Prostate gland (tissue), 2 donors: ENCODE data around the gene SH3PXD2A.

Experiments
- CTCF ChIP-seq, 4 experiments: fragments of 200-600 bp in 2 of 4; fragments of 450-650 bp in 2 of 4; sonication (generic) in 2 of 4; IDR thresholded peaks; 1 replicate in 3 of 4; 2 replicates in 1 of 4; pipeline ENCODE4 v1.5.1; 2016 to 2019; ENCODE audit warnings: antibody characterized with exemption in 4 of 4, mild to moderate bottlenecking in 2 of 4, moderate library complexity in 2 of 4
- POLR2A ChIP-seq: fragments of 450-650 bp; IDR thresholded peaks from one replicate; pipeline ENCODE4 v1.6.1; 2016; ENCODE audit warnings: antibody characterized with exemption, mild to moderate bottlenecking
- POLR2AphosphoS5 ChIP-seq: sonication (generic); formaldehyde crosslinking; IDR thresholded peaks from one replicate; pipeline ENCODE4 v1.6.1; 2017; ENCODE audit warnings: antibody characterized with exemption

- TF ChIP-seq POLR2A (no peak), CTCF (IDR thresholded peaks at IDR 0.05) (peak in 2 of 4 experiments; percentile 23 to 45), POLR2AphosphoS5 (no peak)
These were observed 290.4 kb downstream of the SH3PXD2A start for GRCh38 chr10:103564776-103565520.
